HG03135 (cell line): ENCODE results near the gene AGO4.
"Not testable (repeated sequence)": the region's sequence is repeated elsewhere in the genome, so short reads cannot be mapped to it uniquely, and the experiment has no call there.

Experiments used
- ATAC-seq: cut with Tn5 transposase; IDR thresholded peaks from one replicate; pipeline ENCODE4 v1.9.1; 2021; ENCODE audit warnings: mild to moderate bottlenecking, moderate library complexity; ENCODE audit not compliant: unreplicated experiment

The AGO4 gene

DNA sequence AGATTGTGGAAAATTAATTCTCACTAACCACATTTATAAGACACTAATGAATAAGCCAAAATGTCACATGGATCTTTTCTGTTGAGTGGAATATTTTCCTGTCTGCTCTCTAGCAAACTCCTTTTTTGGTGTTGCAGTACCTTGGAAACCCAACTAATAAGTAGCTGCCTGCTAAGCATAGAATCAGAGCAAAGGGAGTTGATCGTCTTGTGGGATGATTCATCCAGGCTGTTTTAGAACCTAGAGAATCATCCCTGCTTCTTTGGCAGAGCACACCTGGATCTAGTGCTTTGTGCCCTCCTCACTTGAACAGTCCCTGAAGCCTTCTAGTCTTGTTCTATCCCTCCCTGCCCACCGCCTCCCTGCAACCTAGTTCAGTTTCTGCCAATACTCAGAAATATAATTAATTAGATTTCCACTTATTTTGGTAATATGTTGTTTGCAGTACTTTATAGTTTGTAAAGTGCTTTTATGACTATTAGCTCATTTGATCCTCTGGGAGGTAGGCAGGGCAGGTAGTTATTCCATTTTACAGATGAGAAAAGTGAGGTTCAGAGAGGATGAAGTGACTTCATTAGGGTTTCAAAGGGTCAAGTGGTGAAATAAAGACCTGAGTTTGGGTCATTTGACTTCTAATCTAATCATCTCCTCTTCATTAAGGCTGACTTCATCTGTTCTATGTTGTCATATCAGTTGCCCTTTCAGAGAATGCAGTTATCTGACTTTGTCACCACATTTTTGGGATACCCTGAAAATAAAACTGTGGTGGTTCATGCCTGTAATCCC lies 2.5 kb downstream of the AGO4 start:
- ATAC-seq: no peak

- ATAC-seq: not testable (repeated sequence)
Observed at GRCh38 chr1:35812754-35813153, 4.9 kb downstream of the AGO4 start.

DNA sequence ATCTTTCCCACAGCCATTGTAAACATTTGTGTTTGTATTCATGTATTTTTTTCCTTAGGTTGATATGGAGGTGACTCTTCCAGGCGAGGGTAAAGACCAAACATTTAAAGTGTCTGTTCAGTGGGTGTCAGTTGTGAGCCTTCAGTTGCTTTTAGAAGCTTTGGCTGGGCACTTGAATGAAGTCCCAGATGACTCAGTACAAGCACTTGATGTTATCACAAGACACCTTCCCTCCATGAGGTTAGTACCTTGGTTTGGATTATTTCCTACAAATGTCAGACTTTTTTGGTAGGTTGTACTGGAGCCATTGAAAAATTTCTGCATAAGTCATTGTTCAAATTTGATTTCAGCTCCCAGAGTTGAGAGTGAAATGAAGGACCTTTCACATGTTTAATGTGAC lies 17.4 kb downstream of the AGO4 start:
- no peak for ATAC-seq

DNA sequence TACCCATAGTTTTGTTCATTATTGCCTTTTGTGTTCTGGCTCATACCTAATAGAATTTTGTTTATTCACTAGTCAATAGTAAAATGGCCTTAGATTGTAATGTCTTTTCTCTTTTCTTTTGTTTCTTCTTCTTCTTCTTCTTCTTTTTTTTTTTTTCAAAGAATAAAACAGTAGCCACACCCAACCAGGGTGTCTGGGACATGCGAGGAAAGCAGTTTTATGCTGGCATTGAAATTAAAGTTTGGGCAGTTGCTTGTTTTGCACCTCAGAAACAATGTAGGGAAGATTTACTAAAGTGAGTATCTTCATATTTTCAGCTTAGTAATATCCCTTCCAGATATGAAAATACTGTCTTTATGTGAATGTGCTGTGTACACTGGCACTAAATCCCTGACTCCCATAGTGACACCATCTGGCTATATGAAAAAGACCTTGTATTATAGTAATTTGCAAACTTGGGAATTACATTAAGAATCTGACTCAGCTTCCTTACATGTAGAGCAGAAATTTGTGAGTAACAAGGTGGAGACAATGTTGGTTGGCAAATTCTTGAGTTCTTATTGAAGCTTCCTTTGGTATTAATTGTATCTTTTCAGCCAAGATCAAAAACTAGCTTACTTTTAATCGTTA lies 24.6 kb downstream of the AGO4 start:
- no peak for ATAC-seq

DNA sequence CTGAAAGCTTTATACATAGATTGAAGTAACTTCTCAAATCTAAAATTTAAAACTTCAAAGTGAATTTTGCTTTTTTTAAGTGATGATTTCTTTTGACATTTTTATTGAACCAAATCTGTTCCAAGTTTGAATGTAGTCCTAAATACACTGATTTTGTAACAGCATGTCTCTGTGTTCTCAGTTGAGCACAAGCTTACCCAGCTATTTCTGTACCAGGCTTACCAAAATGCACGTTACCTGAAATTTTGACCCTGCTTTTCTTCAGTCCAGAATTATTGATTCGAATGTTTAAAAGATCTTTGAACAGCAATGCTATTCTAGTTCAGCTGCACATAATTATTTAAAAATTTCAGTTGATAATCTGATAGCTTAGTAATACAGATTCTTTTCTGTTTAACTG lies 25.6 kb downstream of the AGO4 start:
- ATAC-seq: no peak

DNA sequence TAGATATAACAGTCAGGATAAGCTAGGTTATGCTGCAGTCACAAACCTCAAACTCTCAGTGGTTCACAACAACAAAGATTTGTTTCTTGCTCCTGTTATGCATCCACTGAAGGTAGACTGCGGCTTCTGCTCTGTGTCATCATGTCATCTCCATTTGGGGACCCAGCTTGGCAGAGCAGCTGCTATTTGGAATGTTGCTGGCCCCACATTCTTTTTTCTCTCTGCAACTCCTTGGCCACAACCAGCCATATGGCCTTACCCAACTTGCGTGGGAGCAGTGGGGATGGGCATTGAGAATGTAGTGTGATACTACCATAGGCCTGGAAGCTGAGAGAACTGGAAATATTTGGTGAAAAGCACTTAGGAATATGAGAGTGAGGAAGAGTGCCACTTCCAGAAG lies 26.4 kb downstream of the AGO4 start:
- ATAC-seq: no peak

GRCh38 chr1:35835398-35835797 lies 27.6 kb downstream of the AGO4 start:
- no peak for ATAC-seq

DNA sequence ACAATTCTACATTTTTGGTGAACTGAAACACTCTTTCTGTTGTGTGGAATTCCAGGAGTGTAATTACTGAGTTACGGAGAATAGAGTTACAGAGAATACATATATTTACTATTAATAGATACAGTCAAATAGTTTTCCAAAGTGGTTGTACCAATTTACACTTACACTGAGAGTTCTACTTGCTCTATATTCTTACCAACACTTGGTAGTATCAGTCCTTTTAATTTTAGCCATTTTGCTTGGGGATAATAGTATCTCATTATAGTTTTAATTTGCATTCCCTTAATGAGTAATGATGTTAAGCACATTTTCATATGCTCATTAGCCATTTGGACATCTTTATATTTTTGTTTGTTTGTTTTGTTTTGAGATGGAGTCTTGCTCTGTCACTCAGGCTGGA lies 28.9 kb downstream of the AGO4 start:
- ATAC-seq: no peak

GRCh38 chr1:35838693-35839245 lies 31.0 kb downstream of the AGO4 start:
- no peak for ATAC-seq

GRCh38 chr1:35844826-35845225 lies 37.0 kb downstream of the AGO4 start:
- ATAC-seq: no peak

DNA sequence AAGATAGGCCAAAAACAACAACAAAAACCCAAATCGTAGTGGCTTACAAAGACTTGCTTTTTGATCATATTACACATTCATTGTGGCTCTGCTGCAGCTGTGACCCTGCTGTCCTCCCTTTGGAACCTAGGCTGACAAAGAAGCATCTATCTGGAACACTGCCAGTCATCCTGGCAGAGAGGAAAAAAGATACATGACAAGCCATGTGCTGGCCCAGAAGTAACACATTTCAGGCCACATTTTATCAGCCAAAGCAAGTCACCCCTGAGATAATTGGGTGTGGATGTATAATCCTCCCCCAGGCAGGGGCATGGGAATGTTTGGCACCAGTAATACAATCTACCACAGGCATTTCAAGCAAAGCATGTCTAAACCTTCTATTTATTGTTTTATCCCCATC lies 38.0 kb downstream of the AGO4 start:
- no peak for ATAC-seq

DNA sequence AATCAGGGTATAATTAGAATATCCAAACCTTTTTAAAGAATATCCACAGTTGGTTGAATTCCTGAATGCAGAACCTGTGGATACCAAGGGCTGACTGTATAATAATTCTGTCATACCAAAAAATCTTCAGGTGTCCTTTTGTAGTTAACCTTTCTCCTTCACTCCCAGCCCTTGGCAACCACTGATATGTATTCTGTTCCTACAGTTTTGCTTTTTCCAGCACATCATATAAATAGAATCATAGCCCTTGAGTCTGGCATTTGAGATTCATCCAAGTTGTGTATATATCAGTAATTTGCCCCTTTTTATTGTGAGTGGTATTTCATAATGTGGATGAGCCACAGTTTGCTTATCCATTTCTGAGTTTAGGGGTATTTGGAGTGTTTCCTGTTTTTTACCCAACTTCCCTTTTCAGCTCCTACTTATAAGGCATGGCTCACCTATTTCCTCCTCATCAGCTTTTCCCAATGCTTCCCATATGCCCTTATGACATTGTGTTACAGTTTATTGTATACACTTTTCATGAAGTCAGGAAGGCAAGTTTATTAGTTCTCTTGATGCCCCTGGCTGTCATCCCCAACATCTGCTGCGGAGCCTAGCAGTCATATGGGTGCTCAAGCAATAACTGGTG lies 40.2 kb downstream of the AGO4 start:
- no peak for ATAC-seq

DNA sequence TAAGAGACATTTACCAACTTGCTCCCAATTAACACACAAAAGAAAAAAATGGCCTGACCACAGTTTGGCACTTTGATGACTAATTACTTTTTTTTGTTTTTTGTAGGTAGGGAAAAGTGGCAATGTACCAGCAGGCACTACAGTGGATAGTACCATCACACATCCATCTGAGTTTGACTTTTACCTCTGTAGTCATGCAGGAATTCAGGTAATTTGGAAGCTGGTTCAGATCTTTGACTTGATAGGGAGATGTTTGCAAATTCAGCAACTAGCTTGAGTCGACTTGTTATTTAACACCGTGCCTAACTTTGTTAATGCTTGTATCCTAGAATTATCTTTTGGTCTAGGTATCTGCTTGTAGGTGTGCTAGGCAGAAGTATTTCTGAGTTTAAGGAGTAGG lies 42.2 kb downstream of the AGO4 start:
- ATAC-seq: no peak

GRCh38 chr1:35850716-35851115 lies 42.9 kb downstream of the AGO4 start:
- no peak for ATAC-seq

DNA sequence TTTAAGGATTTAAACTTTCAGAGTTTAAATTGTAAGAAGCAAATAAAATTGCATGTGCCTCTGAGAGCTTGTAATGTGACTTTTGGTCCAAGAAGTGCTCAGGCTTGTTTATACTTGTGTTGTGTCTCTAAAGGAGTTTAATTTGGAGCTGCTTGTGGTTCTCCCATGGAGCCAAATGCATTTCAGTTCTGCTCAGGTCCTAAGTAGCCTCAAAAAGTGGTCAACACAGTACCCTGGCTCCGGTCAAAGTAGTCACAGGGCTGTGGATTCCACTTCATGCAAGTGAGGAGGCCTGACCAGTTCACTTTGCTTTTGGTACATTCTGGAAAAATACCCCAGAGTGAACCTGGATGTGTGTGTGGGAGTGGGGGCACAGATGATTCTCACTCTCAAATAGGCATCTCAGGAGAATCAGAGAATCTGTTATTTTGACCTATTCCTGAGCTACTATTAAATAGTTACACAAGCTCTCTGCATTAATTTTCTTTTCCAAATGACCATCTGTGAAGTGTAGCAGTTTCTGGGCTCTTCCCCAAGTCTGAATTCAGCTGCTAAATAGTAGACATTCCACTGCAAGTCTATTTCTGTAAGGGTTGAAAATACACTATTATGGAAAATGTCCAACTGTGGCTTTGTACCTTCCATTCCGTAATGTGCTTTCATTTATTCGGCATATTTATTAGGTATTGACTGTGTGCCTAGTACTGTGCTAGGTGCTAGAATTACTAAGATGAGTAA lies 43.5 kb downstream of the AGO4 start:
- ATAC-seq: no peak

GRCh38 chr1:35852241-35852640 lies 44.4 kb downstream of the AGO4 start:
- no peak for ATAC-seq

- ATAC-seq: no peak
Observed at GRCh38 chr1:35854989-35855700, 47.3 kb downstream of the AGO4 start.

- ATAC-seq: no peak
Observed at GRCh38 chr1:35856964-35857363, 49.1 kb downstream of the AGO4 start.

- ATAC-seq: no peak
Observed at GRCh38 chr1:35857830-35858229, 50.0 kb downstream of the AGO4 start.

DNA sequence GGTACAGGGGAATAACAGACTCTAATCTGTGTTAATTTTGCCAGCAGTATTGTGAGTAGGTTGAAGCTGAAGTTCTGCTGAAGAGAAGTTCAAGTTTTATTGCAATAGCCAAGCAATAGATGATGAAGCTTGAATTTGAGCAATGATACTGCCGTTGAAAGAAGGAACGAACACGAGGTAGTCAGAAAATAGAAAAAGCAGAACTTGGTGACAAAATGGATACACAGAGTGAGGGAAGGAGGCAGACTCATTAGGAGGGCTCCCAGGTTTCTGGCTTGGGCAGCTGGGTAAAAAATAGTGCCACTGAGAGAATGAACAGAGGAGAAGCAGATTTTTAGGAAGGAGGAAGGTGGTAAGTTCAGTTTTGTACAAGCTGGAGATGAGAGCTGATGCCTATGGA lies 52.9 kb downstream of the AGO4 start:
- no peak for ATAC-seq

- no peak for ATAC-seq
Observed at GRCh38 chr1:35863136-35863535, 55.3 kb downstream of the AGO4 start.
